H1 (cell line): Measurements from ENCODE around the gene PLPP7.
A peak's percentile ranks its signal among the peaks of the same experiment; 100 is the strongest.

Experiments
- CTCF ChIP-seq, 3 experiments: IDR thresholded peaks; 1 replicate in 2 of 3; 2 replicates in 1 of 3; pipeline versions ENCODE4 v1.5.1 to v1.6.1; 2011; ENCODE audit warnings: low read length in 3 of 3, mild to moderate bottlenecking in 3 of 3, inconsistent platforms in 2 of 3, low read depth in 1 of 3, moderate library complexity in 1 of 3; ENCODE audit not compliant: insufficient read depth in 1 of 3; ENCODE audit errors: control extremely low read depth in 1 of 3
- POLR2AphosphoS5 ChIP-seq: IDR thresholded peaks from 2 replicates; pipeline ENCODE4 v1.6.1; 2011; ENCODE audit warnings: low read depth, low read length
- SAP30 ChIP-seq: fragments of 300-600 bp; sonication (generic); IDR thresholded peaks from 2 replicates; pipeline ENCODE4 v1.7.1; 2012; ENCODE audit warnings: low read length, moderate library complexity, mild to moderate bottlenecking, inconsistent platforms; ENCODE audit not compliant: insufficient read depth, insufficient replicate concordance

GRCh38 chr9:131348631-131349521, 59.4 kb downstream of the PLPP7 start:
- peak; percentile 26 to 37 (median 37); a peak in 3 of 4 replicates for TF ChIP-seq CTCF (IDR thresholded peaks at IDR 0.05; ENCODE audit: control extremely low read depth in 1 of 3, insufficient read depth in 1 of 3, low read depth in 1 of 3, low read length in 3 of 3)
- TF ChIP-seq POLR2AphosphoS5 = no peak
- no peak for TF ChIP-seq SAP30
